ENCODE data around the gene SORBS1. TPM values are rescaled to one million over a fixed set of nuclear protein-coding genes. Genes with fewer than 3 reads are reported as not detected.
A peak's percentile ranks its signal among the peaks of the same experiment; 100 is the strongest.

Gene SORBS1
- total and polyA plus RNA-seq, 8 donors = 11.4 to 25.6 (median 16.8) TPM

DNA sequence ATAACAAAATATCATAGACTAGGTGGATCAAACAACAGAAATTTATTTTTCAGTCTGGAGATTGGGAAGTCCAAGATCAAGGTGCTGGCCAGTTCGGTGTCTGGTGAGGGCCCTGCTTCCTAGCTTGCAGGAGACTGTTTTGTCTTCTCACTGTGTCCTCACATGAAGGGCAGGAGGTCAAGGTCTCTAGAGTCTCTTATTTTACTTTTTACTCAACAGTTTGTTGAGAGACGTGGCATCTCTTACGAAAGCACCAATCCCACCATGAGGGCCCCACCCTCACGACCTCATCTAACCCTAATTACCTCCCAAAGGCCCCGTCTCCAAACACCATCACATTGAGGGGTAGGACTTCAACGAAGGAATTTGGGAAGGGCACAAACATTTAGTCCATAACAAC, 41.2 kb upstream of the SORBS1 start:
- no peak for FAIRE-seq
- no peaks in the 10 kb centered on the region for H3K27me3 ChIP-seq
- H3K4me3 ChIP-seq = no peak overlapping the region
- WGBS, 2 donors = 66 to 70% methylated on average over 6 of the region's 6 CpGs
- no peak for TF ChIP-seq CTCF (IDR thresholded peaks at IDR 0.05)
- DNase-seq = no peak
- no peak for ATAC-seq
- H3K36me3 ChIP-seq = peaks cover 0 to 22% (median 2%) of the 10 kb centered on the region in 3 donors
- no peaks in the 10 kb centered on the region for H3K9me3 ChIP-seq
- no peak overlapping the region for H3K27ac ChIP-seq
- intact Hi-C loops (cut with DNase I) = loop anchor here in 2 of 3 donors (5.0 to 10.0 kb wide), 3 partner anchors 170 to 230 kb away; no protein-coding TSS in a partner anchor
- H3K4me1 ChIP-seq = no peaks in the 10 kb centered on the region

- Histone ChIP-seq H3K4me3 (no peak overlapping the region), H3K4me1 (no peaks in the 10 kb centered on the region), H3K36me3 (peaks cover 0 to 10% (median 0%) of the 10 kb centered on the region in 3 donors), H3K27ac (no peak overlapping the region), H3K27me3 (no peaks in the 10 kb centered on the region), H3K9me3 (no peaks in the 10 kb centered on the region)
- peak; percentile 46 to 92 (median 82) for TF ChIP-seq CTCF (IDR thresholded peaks at IDR 0.05)
- DNase-seq (peak; percentile 61 to 88 (median 72)), FAIRE-seq (peak; percentile 59), ATAC-seq (peak; percentile 95 to 100 (median 98))
- WGBS, 2 donors = 20% methylated on average over 6 of the region's 6 CpGs
- intact Hi-C loops (cut with DNase I) = loop anchor here in 2 of 3 donors (2.0 to 10.0 kb wide), 4 partner anchors 169 to 229 kb away; no protein-coding TSS in a partner anchor
Observed at GRCh38 chr10:95601116-95601719, 40.0 kb upstream of the SORBS1 start.

GRCh38 chr10:95600158-95600557, 39.0 kb upstream of the SORBS1 start:
- DNase-seq = no peak
- H3K4me3 ChIP-seq = no peak overlapping the region
- WGBS, 2 donors = 77% methylated on average over 4 of the region's 4 CpGs
- H3K9me3 ChIP-seq = no peaks in the 10 kb centered on the region
- no peak for ATAC-seq
- no peaks in the 10 kb centered on the region for H3K27me3 ChIP-seq
- FAIRE-seq = no peak
- H3K36me3 ChIP-seq = peaks cover 0 to under 1% (median 0%) of the 10 kb centered on the region in 3 donors
- intact Hi-C loops (cut with DNase I) = loop anchor here in 2 of 3 donors (2.0 to 10.0 kb wide), 4 partner anchors 168 to 228 kb away; no protein-coding TSS in a partner anchor
- TF ChIP-seq CTCF (IDR thresholded peaks at IDR 0.05) = no peak
- no peaks in the 10 kb centered on the region for H3K4me1 ChIP-seq
- H3K27ac ChIP-seq = no peak overlapping the region

DNA sequence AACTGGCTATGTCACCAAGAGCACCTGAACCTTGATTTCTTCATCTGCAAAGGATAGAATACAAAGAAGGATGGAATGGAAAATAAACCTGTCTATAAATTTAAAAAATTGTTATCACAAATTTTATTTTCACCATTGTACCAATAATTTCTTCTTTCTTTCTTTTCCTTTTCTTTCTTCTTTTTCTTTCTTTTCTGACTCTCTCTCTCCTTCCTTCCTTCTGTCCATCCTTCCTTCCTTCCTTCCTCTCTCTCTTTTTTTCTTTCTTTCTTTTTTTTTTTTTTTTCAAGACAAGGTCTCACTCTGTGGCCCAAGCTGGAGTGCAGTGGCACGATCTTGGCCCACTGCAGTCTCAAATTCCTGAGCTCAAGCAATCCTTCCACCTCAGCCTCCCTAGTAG, 36.6 kb upstream of the SORBS1 start:
- H3K9me3 ChIP-seq = no peaks in the 10 kb centered on the region
- H3K27ac ChIP-seq = no peak overlapping the region
- no peaks in the 10 kb centered on the region for H3K27me3 ChIP-seq
- H3K4me1 ChIP-seq = no peaks in the 10 kb centered on the region
- DNase-seq (no peak), ATAC-seq (no peak), FAIRE-seq (no peak)
- no peak overlapping the region for H3K4me3 ChIP-seq
- no peak for TF ChIP-seq CTCF (IDR thresholded peaks at IDR 0.05)
- 91 to 100% methylated on average over 1 of the region's 1 CpG for WGBS, 2 donors
- intact Hi-C loops (cut with DNase I) = loop anchor here in 1 of 3 donors (10.0 kb wide), 1 partner anchor 73 kb away; no protein-coding TSS in a partner anchor
- no peaks in the 10 kb centered on the region for H3K36me3 ChIP-seq

DNA sequence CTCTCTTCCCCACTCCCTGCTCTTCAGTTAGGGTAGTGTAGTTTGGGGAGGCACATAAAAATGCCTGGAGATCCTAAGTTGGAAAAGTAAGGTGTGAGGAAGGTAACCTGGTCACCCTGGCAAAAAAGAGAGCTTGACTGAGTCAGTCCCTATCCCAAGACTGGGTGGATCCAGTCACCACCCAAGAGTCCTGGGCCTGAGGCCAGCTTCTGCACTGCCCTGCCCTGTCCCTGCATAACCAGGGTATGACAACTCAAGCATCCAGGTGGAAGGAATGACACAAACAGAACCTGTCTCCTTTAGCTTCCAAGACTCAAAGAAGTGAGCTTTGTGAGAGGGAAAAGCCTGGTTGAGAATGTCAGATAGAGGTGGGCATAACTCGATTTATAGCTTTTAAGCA, 26.9 kb upstream of the SORBS1 start:
- DNase-seq = no peak
- Histone ChIP-seq H3K27me3 (no peaks in the 10 kb centered on the region), H3K4me1 (no peaks in the 10 kb centered on the region), H3K4me3 (no peak overlapping the region), H3K9me3 (no peaks in the 10 kb centered on the region), H3K27ac (no peak overlapping the region), H3K36me3 (no peaks in the 10 kb centered on the region)
- 68 to 82% methylated on average over 1 of the region's 1 CpG for WGBS, 2 donors
- no peak for TF ChIP-seq CTCF (IDR thresholded peaks at IDR 0.05)
- intact Hi-C loops (cut with DNase I) = no loop called here
- no peak for ATAC-seq
- FAIRE-seq = no peak

Data from pancreas (tissue), 10 donors.